ENCODE data around the gene HRK. TPM values are rescaled to one million over a fixed set of nuclear protein-coding genes. Genes with fewer than 3 reads are reported as not detected.

HRK gene
- total and polyA plus RNA-seq, 4 donors = 0.14 TPM; not detected in 3

GRCh38 chr12:116843085-116843484 lies 38.2 kb downstream of the HRK start:
- no peak overlapping the region for H3K4me3 ChIP-seq (ENCODE audit: low read depth in 1 of 3, low read length in 3 of 3)
- TF ChIP-seq ZBTB33 (IDR thresholded peaks at IDR 0.05) (no peak), RXRA (IDR thresholded peaks at IDR 0.05) (no peak), HNF4G (IDR thresholded peaks at IDR 0.05) (no peak), JUND (IDR thresholded peaks at IDR 0.05) (no peak), YY1 (IDR thresholded peaks at IDR 0.05) (no peak), CTCF (IDR thresholded peaks at IDR 0.05; ENCODE audit: low read depth, low read length, missing input control) (no peak), FOXA2 (IDR thresholded peaks at IDR 0.05) (no peak), HNF4A (conservative IDR thresholded peaks at IDR 0.05) (no peak), ATF3 (IDR thresholded peaks at IDR 0.05) (no peak), MAX (IDR thresholded peaks at IDR 0.05) (no peak), RAD21 (IDR thresholded peaks at IDR 0.05) (no peak), SP1 (IDR thresholded peaks at IDR 0.05) (no peak), NR2F2 (IDR thresholded peaks at IDR 0.05) (no peak), REST (IDR thresholded peaks at IDR 0.05) (no peak), TAF1 (conservative IDR thresholded peaks at IDR 0.05) (no peak), GABPA (IDR thresholded peaks at IDR 0.05 in 1 of 2, conservative IDR thresholded peaks at IDR 0.05 in 1 of 2) (no peak), FOXA1 (IDR thresholded peaks at IDR 0.05) (no peak), EGR1 (IDR thresholded peaks at IDR 0.05; ENCODE audit: low read depth in 2 of 2) (no peak)
- H3K9ac ChIP-seq (ENCODE audit: low read depth in 1 of 2, low read length in 2 of 2) = no peak overlapping the region
- no peaks in the 10 kb centered on the region for H3K27me3 ChIP-seq (ENCODE audit: control insufficient read depth in 4 of 4, insufficient read depth in 4 of 4, low read length in 3 of 4)
- H3K27ac ChIP-seq (ENCODE audit: low read depth in 1 of 2, low read length in 2 of 2) = no peak overlapping the region
- WGBS = 87% methylated on average over 6 of the region's 6 CpGs
- no peak for DNase-seq (ENCODE audit: low spot score)
- no peaks in the 10 kb centered on the region for H3K36me3 ChIP-seq (ENCODE audit: control insufficient read depth in 4 of 4, insufficient read depth in 3 of 4, low read depth in 1 of 4, low read length in 3 of 4)
- H3K9me3 ChIP-seq (ENCODE audit: control insufficient read depth in 4 of 4, low read length in 3 of 4) = no peaks in the 10 kb centered on the region
- H3K4me1 ChIP-seq (ENCODE audit: control insufficient read depth in 4 of 4, insufficient read depth in 4 of 4, low read length in 3 of 4) = no peaks in the 10 kb centered on the region
